ENCODE data around the gene MYOM1.
"Not testable (repeated sequence)": the region's sequence is repeated elsewhere in the genome, so short reads cannot be mapped to it uniquely, and the experiment has no call there.

The MYOM1 gene

DNA sequence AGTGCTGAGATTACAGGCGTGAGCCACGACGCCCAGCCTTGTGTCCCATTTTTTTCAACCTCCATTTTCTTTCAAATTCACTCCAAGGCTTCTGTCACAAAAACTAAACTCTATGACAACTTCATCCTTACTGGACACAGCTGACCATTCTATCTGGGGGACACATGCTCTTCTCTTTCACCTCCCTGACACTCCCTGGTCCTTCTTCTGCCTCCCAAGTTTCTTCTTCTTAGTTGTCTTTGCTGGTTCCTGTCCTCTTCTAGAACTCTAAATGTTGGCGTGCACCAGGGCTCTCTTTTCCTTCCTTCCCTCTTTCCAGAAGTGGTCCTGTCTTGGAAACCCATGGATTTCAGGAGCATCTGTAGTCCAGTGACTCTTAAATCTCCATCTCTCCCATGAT lies 166.7 kb downstream of the MYOM1 start:
- no peak for DNase-seq

DNA sequence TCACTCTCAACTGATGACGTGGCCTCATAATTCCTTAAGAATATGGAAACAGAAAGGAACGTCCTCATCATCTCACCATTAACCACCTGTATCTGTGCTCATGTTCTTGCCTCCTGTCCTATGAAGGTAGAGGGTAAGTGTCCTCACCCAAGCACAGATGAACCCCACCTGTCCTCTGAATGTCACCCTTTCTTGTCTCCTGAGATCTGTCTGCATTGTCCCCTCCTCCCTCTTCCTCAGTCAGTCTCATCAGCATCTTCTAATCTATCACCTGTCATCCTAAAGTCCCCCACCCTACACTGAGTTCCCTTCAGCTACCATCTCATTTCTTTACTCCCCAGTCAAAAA lies 167.4 kb downstream of the MYOM1 start:
- no peak for DNase-seq

DNA sequence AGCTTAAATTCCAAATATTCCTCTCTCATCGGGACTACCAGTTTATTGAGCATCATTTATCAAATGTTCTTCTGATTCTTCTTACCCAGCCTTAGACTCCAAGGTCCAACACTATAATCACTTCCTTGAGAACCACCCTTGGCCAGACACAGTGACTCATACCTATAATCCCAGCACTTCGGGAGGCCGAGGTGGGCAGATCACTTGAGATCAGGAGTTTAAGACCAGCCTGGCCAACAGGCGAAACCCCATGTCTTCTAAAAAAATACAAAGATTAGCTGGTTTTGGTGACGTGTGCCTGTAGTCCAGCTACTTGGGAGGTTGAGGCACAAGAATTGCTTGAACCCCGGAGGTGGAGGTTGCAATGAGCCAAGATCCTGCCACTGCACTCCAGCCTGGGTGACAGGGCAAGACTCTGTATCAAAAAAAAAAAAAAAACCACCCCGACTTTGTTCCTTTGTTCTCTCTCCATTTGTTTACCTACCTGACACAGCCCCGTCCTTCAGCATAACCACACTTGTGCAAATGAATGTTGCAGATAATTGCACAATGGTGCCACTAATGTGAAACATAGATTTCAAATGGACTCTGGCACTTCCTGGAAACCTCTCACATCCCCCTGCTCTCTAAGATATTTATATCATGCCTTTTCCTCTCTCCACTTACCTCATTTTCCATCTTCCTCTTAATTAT lies 167.9 kb downstream of the MYOM1 start:
- DNase-seq: peak in 2 of 3 experiments; percentile 45 to 51

DNA sequence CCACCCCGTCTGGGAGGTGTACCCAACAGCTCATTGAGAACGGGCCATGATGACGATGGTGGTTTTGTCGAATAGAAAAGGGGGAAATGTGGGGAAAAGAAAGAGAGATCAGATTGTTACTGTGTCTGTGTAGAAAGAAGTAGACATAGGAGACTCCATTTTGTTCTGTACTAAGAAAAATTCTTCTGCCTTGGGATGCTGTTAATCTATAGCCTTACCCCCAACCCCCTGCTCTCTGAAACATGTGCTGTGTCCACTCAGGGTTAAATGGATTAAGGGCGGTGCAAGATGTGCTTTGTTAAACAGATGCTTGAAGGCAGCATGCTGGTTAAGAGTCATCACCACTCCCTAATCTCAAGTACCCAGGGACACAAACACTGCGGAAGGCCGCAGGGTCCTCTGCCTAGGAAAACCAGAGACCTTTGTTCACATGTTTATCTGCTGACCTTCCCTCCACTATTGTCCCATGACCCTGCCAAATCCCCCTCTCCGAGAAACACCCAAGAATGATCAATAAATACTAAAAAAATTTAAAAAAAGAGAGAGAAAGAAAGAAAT lies 169.8 kb downstream of the MYOM1 start:
- not testable (repeated sequence) for DNase-seq

DNA sequence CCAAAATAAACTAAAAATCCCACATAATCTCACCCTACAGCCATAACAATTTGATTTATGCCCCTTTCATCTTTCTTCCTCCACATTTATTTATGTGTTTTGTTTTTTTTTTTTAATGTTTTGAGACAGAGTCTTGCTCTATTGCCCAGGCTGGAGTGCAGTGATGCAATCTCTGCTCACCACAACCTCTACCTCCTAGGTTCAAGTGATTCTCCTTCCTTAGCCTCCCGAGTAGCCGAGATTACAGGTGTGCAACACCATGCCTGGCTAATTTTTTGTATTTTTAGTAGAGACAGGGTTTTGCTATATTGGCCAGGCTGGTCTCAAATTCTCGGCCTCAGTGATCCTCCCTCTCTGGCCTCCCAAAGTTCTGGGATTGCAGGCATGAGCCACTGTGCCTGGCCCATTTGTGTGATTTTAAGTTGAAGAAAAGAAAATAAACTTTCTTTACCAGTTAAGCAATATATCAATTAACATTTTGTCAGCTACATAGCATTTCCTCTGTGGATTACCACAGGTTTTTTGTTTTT lies 170.9 kb downstream of the MYOM1 start:
- no peak for DNase-seq

DNA sequence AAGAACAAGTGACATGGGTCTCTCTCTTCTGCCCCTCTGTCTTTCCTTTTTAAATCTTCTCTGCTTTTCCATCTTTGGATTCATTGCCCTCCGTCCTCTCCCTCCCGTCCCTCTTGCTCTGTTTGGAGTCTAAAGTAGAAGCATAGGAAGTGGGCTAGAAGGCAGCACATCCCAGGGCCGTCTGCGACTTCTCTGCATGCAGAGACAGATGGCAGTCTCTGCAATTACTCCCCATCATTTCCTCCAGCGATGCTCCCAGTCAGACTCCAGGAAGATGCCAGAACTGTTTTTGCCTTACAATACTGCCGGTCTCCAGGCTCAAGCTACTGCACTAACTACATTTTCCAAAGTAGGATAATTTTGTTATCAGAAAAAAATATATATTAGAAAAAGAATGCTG lies 171.6 kb downstream of the MYOM1 start:
- DNase-seq: no peak

DNA sequence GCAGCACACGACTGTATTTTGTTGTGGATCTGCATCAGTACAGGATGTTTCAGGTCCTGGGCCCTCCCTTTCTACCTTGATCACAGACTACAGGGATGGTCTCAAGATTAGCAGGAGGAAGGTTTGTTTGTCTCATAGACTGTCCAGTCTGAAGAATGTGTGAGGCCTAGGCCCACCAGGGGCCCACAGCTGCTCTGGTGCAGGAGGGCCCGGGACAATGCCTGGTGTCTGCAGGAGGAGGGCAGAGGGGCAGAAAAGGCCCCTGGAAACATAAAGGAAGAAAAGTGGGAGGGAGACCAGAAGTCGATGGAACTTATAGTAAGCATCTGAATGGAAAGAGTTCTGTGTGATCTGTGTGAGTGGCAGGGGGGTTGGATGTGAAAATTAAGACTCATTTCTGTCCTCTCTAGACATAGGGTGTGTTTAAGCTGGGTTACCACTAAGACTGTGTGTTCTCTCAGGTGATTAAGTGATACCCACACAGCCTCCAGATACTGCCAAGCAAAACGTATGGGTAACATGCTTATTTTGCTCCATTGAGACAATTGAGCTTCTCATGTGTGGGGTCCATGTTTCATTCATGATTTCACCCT lies 173.5 kb downstream of the MYOM1 start:
- no peak for DNase-seq

DNA sequence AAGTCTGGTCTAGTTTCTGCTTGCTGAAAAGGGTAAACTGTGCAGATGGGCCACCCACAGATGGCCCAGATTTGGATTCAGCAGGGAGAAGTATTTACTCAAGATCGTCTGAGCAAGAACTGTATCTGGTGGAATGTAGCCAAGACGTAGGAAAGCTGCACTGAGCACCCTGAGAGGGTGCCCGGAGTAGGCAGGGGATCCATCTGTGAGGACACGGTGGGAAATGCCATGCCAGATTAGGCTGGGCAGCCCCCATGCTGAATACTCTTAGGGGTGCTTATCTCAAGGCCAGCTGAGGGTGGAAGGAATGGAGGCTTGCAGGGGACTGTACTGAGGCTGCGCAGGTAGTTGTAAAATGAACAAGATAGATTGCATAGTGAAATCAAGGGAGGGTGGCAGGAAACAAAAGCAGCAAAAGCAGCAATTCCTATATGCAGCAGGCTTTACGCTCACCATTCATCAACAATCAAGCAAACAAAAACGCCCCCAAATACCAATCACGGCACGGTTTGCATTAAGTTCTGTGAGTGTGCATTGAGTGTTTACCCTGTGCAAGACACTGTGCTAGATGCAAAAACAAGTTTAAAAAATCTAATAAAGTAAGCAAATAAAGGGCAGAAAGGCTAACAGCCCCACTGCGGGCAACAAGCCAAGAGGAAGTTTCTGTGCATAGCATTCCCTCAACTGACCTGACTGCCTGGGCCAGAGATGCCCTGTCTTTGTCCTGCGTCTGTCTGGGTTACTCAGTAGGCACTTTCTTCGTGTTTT lies 174.7 kb downstream of the MYOM1 start:
- DNase-seq: peak in 2 of 3 experiments; percentile 55 to 56

DNA sequence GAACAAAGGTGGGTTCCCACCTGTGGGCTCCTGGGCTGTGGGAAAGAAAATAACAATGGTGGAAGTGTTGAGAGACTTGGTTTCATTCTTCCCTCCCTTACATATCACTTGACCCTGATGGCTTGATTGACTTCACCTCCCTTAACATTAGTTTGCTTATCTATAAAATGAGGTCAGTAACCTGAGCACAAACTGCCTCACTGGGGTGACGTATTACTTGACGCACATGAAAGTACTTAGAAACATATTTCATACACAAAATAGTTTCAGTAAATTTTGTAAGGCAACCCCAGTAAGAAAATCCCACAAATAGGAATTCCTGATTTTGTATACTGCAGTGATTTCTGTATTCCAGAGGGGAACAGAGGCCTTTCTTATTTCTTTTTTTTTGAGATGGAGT lies 177.4 kb downstream of the MYOM1 start:
- no peak for DNase-seq

DNA sequence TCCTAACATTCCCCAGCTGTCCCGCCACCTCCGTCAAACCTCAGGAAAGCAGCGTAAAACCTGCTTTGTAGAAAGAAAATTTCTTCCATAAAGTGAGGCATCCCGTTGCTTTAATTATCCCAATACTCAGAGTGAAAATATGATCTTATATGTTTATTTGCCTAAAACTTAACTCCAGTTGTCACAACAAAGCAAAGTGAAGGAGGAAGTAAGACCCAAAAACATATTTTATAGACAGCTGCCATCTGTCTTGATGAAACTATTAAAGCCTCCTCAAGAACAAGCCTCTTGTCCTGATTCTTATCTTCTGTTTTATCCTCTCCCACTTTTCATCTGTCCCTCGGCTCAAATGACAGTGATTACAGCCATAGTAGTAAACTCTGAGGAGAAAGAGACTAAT lies 177.9 kb downstream of the MYOM1 start:
- no peak for DNase-seq

DNA sequence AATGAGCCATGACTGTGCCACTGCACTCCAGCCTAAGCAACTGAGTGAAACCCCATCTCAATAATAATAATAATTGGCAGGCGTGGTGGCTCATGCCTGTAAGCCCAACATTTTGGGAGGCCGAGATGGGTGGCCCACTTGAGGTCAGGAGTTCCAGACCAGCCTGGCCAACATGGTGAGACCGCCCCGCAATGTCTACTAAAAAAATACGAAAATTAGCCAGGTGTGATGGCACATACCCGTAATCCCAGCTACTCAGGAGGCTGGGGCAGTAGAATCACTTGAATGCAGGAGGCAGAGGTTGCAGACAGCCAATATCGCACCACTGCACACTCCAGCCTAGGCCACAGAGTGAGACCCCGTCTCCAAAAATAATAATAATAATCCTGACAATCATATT lies 178.9 kb downstream of the MYOM1 start:
- no peak for DNase-seq

DNA sequence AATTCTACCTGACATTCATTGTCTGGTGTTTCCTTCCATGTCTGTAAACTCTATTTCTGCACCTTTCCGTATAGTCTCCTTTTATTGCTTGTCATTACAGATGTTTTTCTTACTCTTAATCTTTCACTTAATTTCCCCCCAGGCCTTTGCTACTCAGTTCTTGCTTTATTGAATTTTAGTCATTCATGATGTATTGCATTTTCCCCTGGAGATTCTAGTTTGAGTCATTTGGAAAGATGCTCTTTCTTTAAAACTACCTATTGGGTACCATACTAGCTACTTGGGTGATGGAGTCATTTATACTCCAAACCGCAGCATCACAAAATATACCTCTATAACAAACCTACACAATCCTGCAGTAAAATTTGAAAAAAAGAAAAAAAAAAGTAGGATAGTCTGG lies 179.6 kb downstream of the MYOM1 start:
- DNase-seq: no peak

DNA sequence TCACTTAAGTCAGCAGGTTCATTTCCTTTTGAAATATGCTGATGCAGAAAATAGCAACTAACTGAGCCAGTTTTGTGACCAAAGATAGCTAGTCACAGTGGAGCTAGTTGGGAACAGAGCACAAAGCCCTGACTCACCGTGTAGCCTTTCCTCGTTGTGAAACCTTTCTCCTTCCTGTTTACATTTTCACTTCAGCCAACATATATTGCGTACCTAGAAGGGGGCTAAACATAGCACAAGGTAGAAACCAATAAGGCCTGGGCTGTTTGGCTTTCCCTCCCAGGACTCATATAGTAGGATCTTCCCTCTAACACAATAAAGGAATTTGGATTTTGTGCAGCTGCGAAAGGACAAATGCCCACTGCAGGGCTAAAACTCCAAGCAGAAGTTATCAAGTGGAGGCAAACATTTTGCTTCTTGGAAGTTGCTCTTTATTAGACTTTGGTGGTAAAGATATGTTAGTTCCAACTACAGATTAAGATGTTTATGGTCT lies 182.3 kb downstream of the MYOM1 start:
- DNase-seq: peak in 2 of 3 experiments; percentile 8 to 26

DNA sequence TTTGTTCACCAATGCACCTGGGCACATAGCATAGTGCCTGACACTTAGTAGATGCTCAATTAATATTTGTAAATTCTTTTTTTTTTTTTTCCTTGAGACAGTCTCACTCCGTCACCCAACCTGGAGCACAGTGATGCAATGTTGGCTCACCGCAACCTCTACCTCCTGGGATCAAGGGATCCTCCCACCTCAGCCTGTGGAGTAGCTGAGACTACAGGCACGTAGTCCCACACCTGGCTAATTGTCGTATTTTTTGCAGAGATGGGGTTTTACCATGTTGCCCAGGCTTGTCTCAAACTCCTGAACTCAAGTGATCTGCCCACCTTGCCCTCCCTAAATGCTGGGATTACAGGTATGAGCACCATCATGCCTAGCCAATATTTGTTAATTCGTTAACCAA lies 183.7 kb downstream of the MYOM1 start:
- no peak for DNase-seq

DNA sequence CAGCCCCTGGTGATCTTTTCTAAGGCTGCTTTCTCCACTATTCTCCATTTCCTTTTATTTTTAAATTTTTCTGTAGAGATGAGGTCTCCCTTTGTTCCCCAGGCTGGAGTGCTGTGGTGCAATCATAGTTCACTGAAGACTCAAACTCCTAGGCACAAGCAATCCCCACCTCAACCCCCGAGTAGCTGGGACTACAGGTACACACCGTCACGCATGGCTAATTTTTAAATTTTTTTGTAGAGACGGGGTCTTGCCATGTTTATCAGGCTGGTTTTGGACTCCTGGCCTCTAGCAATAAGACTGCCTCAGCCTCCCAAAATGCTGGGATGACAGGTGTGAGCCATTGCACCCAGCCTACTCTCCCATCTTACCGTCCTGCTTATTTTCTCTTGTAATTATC lies 184.1 kb downstream of the MYOM1 start:
- DNase-seq: no peak

DNA sequence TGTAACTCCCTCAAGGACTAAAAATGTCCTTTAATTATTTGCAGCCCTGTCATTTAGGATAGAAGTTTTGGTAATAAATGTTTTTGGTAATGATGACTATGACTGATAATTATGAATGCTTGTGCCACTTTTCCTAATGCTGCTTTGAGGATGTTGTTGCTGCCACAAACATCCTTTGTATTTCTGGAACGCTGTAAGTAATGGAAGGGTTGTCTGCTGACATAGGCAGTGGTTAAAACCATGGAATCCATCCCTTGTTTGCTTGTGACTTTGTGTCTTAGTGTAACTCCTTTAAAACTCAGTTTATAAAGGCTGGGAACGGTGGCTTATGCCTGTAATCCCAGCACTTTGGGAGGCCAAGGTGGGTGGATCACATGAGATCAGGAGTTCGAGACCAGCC lies 187.0 kb downstream of the MYOM1 start:
- DNase-seq: no peak

DNA sequence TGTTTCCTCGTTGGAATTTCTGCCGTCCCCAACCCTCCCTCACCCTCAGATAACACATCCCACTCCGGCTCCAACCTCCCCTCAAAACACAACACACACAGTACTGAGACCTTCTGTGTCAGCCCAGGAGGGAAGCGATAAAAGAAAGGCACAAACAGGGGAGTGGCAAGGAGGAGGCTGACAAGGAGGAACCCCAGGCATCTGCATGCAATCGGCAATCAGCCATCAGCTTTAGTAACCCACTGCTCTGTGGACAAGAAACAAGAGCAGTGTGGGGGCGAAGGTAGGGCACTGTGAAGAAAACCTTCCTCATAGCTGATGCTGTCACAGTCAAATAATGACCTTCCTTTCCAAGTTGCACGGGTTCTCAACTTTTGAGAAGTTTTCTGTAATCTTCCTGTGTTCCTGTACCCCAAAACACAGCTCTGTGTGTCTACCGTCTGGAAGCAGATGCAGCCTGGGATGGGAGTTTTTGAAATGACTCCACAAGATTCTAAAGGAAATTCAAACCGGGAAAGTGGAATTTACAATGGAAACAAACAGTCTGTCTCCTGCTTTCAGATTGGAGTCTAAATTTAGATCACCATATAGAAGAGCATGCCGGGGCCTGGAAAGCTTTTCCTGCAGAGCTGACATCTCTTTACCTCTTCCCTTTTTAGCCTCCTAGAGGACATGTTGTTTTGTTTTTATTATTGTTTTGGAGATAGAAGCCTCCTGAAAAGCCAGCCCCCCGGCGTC lies 190.4 kb downstream of the MYOM1 start:
- DNase-seq: no peak

DNA sequence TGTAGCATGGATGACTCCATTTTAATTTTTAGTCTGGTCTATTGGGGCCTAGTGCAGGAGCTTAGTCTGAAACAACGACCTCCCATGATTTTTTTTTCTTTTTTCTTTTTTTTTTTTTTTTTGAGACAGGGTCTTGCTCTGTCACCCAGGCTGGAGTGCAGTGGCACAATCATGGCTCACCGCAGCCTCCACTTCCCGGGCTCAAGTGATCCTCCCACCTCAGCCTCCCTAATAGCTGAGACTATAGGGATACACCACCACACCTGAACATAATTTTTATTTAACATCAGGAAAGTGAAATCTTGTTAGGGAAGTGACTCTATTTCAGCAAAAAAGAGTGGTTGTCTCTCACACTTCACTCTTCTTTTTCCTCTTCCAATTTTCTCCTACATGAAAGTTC lies 191.7 kb downstream of the MYOM1 start:
- not testable (repeated sequence) for DNase-seq

DNA sequence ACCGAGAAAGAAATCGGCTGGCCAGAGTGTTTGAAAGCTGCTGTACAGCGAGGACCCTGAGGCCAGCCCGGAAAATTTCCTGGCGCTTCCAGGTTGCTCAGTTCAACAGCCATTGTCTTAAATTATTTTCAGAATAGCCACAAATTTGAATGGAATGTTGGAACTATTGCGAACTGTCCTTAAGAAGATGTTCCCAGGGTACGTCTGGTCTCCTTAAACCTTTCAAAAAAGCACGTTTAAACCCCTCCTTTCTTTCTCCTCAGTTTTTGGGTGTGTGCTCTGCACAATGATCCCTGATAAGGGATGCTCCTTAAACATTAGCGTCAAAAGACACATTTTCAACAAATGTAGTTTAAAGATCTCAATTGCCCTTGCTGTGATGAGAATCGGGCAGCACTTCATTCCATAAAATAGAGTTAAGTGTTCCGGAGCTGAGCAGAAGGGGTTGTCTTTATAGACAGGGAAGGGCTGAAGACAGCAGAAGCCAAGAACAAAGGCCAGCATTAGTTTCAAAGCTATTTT lies 192.3 kb downstream of the MYOM1 start:
- DNase-seq: no peak

DNA sequence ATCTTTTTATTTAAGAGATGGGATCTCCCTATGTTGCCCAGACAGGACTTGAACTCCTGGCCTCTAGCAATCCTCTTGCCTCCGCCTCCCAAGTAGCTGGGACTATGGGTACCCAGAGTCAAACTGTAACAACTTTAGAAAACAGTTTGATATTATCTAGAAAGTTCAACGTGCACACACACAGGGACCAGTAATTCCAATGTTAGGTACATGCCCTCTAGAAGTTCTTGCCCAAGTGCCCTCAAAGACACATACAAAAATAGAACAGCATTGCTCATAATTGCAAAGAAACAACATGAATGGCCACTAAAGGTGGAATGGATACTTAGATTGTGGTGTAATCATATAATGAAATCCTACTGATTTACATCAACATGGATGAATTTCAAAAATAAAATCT lies 194.2 kb downstream of the MYOM1 start:
- DNase-seq: no peak

DNA sequence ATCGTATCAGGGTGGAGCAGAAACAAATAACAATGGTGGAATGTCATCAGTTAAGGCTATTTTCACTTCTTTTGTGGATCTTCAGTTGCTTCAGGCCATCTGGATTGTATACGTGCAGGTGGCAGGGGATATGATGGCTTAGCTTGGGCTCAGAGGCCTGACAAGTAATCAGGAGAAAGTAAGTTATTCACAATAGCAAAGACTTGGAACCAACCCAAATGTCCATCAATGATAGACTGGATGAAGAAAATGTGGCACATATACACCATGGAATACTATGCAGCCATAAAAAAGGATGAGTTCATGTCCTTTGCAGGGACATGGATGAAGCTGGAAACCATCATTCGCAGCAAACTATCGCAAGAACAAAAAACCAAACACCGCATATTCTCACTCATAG lies 196.2 kb downstream of the MYOM1 start:
- not testable (repeated sequence) for DNase-seq
